GM12864 (cell line): ENCODE results near the gene NR3C2.
"Not testable (repeated sequence)": the region's sequence is repeated elsewhere in the genome, so short reads cannot be mapped to it uniquely, and the experiment has no call there.

Source experiments
- DNase-seq: peaks from one replicate; pipeline ENCODE4 v3.0.0-alpha.2; 2011; ENCODE audit warnings: low read depth
- H3K4me3 ChIP-seq: 2 replicates; pipeline ENCODE4 v1.5.1; 2011; ENCODE audit warnings: mild to moderate bottlenecking, low read depth, low read length, control low read depth
- TF ChIP-seq, protein P1 (sequence below): IDR thresholded peaks from 2 replicates; pipeline ENCODE4 v1.5.1; 2011; ENCODE audit warnings: low read depth, mild to moderate bottlenecking, moderate library complexity, low read length, control low read depth, inconsistent platforms; ENCODE audit errors: missing control alignments

The NR3C2 gene

DNA sequence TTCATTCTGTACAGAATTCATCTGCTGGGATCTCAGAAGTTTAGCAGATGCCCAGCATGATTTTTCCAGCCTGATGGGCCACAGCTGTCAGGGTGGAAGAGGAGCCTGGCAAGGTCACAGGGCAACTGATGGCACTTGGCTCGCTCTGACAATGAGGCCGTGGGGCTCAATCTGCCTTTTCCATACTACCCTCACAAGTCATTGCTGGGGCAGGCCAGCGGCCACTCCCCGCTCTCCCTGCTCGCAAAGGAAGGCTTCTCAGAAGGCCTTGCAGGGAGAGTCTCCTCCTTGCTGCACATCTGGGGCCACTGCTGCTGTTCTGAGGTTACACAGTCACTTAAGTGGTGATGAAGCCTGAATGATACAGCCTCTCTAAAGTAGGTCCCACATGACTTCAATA is 349.1 kb downstream of the NR3C2 start:
- TF ChIP-seq, protein P1, sequence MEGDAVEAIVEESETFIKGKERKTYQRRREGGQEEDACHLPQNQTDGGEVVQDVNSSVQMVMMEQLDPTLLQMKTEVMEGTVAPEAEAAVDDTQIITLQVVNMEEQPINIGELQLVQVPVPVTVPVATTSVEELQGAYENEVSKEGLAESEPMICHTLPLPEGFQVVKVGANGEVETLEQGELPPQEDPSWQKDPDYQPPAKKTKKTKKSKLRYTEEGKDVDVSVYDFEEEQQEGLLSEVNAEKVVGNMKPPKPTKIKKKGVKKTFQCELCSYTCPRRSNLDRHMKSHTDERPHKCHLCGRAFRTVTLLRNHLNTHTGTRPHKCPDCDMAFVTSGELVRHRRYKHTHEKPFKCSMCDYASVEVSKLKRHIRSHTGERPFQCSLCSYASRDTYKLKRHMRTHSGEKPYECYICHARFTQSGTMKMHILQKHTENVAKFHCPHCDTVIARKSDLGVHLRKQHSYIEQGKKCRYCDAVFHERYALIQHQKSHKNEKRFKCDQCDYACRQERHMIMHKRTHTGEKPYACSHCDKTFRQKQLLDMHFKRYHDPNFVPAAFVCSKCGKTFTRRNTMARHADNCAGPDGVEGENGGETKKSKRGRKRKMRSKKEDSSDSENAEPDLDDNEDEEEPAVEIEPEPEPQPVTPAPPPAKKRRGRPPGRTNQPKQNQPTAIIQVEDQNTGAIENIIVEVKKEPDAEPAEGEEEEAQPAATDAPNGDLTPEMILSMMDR: no peak
- no peak for DNase-seq
- no peak overlapping the region for H3K4me3 ChIP-seq

DNA sequence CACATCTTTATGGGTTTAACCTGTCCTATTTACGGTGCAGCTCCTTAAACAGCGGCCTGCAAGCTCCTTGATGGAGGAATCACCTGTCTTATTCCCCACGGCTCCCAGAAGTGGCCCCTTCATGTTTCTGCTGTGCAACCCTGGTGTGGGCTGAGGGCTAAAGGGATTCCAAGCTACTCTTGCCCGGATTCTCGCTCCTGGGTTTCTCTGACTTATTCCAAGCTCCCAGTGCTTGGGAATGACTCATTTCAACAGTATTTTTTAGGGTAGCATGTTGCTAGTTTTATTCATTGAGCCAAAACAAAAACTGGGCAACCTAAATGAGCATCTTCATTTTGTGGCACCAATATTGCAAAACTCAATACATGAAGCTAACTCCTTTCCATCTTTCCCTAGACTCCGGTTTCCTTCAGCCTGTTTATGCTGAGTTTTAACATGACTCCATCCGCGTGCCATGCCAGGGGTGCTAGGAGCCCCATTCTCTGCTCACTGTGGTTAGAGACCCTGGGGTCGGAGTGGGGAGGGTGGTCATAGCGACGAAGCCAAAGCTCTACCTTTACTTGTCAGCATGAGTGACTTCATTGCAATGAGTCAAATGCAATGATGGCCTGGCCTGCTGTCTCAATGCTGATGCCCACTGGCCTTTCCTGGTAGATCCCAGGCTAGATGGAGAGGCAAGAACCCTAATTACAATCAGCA is 349.7 kb downstream of the NR3C2 start:
- no peak overlapping the region for H3K4me3 ChIP-seq
- TF ChIP-seq, protein P1: no peak
- no peak for DNase-seq

DNA sequence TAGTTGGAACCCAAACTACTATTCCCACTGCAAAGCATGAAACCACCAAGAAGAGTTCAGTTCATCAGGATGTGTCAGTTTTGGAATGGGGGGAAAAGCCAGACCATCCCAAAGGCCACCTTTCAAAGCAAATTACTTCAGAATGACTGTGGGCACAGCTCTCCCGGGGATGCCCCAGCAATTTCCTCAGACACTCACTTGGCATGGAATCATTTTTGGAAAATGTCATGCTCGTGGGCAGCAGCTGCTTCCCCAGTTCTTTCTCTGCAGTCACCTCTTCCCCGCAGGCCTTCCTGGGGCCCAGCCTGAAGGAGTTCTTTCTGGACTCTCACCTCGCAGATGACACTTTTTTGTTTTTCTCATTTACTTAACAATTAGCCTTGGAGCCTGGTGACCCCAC is 350.3 kb downstream of the NR3C2 start:
- no peak for DNase-seq
- TF ChIP-seq, protein P1: no peak

DNA sequence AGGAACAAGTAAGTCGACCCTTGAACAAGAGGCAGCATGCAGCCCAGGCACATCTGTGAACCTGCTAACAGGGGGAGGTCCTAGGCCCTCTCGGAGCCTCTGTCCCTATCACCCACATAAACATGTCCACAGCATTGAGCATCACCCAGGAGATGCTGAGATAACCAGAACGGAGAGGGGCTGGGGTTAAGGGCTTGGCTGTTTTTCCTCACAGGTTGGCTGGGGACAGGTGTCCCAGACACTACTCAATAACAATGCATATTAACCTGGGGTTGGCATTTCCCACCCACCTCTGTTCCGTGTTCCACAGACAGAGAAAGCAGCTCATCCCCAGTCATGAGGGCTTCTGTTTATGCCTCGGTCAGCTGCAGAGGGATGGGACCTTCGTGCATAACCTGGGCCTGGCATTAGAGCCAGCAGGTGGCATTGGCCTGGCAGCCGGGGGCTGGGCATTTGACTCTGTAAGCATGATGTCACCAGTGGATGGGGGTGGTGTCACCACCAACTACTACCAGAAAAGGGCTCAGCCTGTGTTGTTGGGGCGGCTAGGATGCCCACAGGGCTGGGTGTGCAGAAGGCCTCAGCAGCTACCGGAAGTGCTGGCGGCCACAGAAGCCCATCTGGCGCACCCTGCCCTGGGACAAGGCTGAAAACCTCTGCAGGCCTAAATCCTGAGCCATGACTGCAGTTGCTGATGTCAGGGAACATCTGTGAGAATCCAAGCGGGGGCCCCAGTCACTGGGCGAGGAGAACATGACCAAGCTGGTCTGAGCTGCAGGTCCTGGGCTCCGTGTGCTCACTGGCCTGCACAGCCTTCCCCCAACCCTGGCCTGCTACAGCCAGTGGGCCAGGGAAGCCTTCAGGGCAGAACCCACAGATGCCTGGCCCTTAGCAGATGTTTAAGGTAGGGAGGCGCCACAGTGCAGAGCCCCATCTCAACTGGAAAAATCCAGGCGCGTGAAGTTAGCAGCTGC is 351.4 kb downstream of the NR3C2 start:
- no peak for DNase-seq
- no peak overlapping the region for H3K4me3 ChIP-seq
- TF ChIP-seq, protein P1: no peak

More for the DNA sequence above, 350.3 kb downstream of the NR3C2 start:
- no peak overlapping the region for H3K4me3 ChIP-seq

DNA sequence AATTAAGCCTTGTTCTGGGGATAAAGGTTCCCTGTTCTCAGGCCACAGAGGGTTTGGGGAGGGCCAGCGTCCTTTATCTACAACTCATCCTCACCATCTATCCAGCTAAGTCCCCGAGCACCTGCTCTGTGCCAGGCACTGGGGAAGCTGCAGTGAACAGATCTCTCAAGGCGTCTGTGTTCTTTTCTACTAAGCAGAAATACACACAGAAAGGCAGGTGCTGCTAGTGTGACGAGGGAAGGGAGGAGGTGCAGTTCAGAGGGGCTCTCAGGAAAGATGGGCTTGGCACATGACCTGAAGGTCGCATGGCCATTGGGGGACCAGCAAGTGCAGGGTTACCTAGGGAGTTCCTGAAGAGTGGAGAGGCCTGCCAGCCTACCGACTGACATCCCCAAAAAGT is 352.2 kb downstream of the NR3C2 start:
- TF ChIP-seq, protein P1: no peak
- no peak for DNase-seq
- no peak overlapping the region for H3K4me3 ChIP-seq

DNA sequence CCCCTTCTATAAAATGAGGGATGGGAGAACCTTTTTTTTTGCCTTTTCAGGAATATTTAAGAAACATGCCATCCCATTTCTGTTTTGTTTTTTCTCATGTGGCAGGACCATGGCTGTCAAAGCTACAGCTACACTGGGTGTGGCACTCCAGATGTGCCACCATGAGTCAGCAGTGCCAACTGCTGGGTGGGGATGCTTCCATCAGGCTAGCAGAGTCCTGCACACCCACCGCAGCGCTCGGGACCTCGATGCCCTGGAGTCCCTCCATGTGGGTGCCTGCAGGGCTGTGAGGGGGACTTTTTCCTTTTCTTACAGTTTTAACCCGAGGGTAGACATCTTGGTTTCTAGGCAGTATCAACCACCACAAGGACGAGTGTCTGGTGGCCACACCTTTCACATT is 352.6 kb downstream of the NR3C2 start:
- TF ChIP-seq, protein P1: no peak
- H3K4me3 ChIP-seq: no peak overlapping the region
- DNase-seq: no peak

DNA sequence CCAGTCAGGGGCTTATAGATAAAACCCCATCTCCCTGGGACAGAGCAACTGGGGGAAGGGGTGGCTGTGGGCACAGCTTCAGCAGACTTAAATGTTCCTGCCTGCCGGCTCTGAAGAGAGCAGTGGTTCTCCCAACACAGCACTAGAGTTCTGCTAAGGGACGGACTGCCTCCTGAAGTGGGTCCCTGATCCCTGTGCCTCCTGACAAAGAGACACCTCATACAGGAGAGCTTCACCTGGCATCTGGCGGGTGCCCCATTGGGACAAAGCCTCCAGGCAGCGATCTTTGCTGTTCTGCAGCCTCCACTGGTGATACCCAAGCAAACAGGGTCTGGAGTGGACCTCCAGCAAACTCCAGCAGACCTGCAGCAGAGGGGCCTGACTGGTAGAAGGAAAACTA is 359.1 kb downstream of the NR3C2 start:
- not testable (repeated sequence) for H3K4me3 ChIP-seq, DNase-seq
